ENCODE measurements around the gene C1QTNF1.

C1QTNF1 gene

GRCh38 chr17:79097226-79098055 lies 73.5 kb downstream of the C1QTNF1 start:
- DNase-seq = no peak

- DNase-seq = no peak
Observed at GRCh38 chr17:79098282-79098867, 74.4 kb downstream of the C1QTNF1 start.
